ENCODE data around the gene CAMK4. TPM values are rescaled to one million over a fixed set of nuclear protein-coding genes. Genes with fewer than 3 reads are reported as not detected.

Gene CAMK4
- total and polyA plus RNA-seq, 4 donors: 0.27 to 1.4 (median 1.2) TPM

- no peak for DNase-seq (ENCODE audit: low spot score)
- Histone ChIP-seq H3K9ac (ENCODE audit: low read depth in 1 of 2, low read length in 2 of 2) (no peak overlapping the region), H3K4me1 (ENCODE audit: control insufficient read depth in 4 of 4, insufficient read depth in 4 of 4, low read length in 3 of 4) (no peaks in the 10 kb centered on the region), H3K27me3 (ENCODE audit: control insufficient read depth in 4 of 4, insufficient read depth in 4 of 4, low read length in 3 of 4) (peaks cover 0 to 2% (median 0%) of the 10 kb centered on the region in 4 donors), H3K27ac (ENCODE audit: low read depth in 1 of 2, low read length in 2 of 2) (no peak overlapping the region), H3K36me3 (ENCODE audit: control insufficient read depth in 4 of 4, insufficient read depth in 3 of 4, low read depth in 1 of 4, low read length in 3 of 4) (no peaks in the 10 kb centered on the region), H3K4me3 (ENCODE audit: low read depth in 1 of 3, low read length in 3 of 3) (no peak overlapping the region), H3K9me3 (ENCODE audit: control insufficient read depth in 4 of 4, low read length in 3 of 4) (no peaks in the 10 kb centered on the region)
- 84% methylated on average over 2 of the region's 2 CpGs for WGBS
- TF ChIP-seq FOXA1 (IDR thresholded peaks at IDR 0.05): no peak
- no peak for TF ChIP-seq FOXA2 (IDR thresholded peaks at IDR 0.05)
- TF ChIP-seq ZBTB33 (IDR thresholded peaks at IDR 0.05): no peak
- TF ChIP-seq CTCF (IDR thresholded peaks at IDR 0.05; ENCODE audit: low read depth, low read length, missing input control): no peak
- TF ChIP-seq GABPA (IDR thresholded peaks at IDR 0.05 in 1 of 2, conservative IDR thresholded peaks at IDR 0.05 in 1 of 2): no peak
- TF ChIP-seq JUND (IDR thresholded peaks at IDR 0.05): no peak
- TF ChIP-seq NR2F2 (IDR thresholded peaks at IDR 0.05): no peak
- no peak for TF ChIP-seq MAX (IDR thresholded peaks at IDR 0.05)
- no peak for TF ChIP-seq SP1 (IDR thresholded peaks at IDR 0.05)
- no peak for TF ChIP-seq YY1 (IDR thresholded peaks at IDR 0.05)
- no peak for TF ChIP-seq RXRA (IDR thresholded peaks at IDR 0.05)
- no peak for TF ChIP-seq HNF4A (conservative IDR thresholded peaks at IDR 0.05)
Observed at GRCh38 chr5:111277061-111277460, 52.9 kb downstream of the CAMK4 start.

GRCh38 chr5:111278858-111279504 is 54.8 kb downstream of the CAMK4 start:
- 33% methylated on average over 12 of the region's 12 CpGs for WGBS
- Histone ChIP-seq H3K36me3 (ENCODE audit: control insufficient read depth in 4 of 4, insufficient read depth in 3 of 4, low read depth in 1 of 4, low read length in 3 of 4) (no peaks in the 10 kb centered on the region), H3K9ac (ENCODE audit: low read depth in 1 of 2, low read length in 2 of 2) (no peak overlapping the region), H3K27me3 (ENCODE audit: control insufficient read depth in 4 of 4, insufficient read depth in 4 of 4, low read length in 3 of 4) (peaks cover 0 to 2% (median 0%) of the 10 kb centered on the region in 4 donors), H3K4me3 (ENCODE audit: low read depth in 1 of 3, low read length in 3 of 3) (no peak overlapping the region), H3K27ac (ENCODE audit: low read depth in 1 of 2, low read length in 2 of 2) (no peak overlapping the region), H3K4me1 (ENCODE audit: control insufficient read depth in 4 of 4, insufficient read depth in 4 of 4, low read length in 3 of 4) (no peaks in the 10 kb centered on the region), H3K9me3 (ENCODE audit: control insufficient read depth in 4 of 4, low read length in 3 of 4) (no peaks in the 10 kb centered on the region)
- peak; percentile 64 for DNase-seq (ENCODE audit: low spot score)
- TF ChIP-seq NR2F2 (IDR thresholded peaks at IDR 0.05) (no peak), FOXA2 (IDR thresholded peaks at IDR 0.05) (no peak), HNF4A (conservative IDR thresholded peaks at IDR 0.05) (no peak), FOXA1 (IDR thresholded peaks at IDR 0.05) (no peak), CTCF (IDR thresholded peaks at IDR 0.05; ENCODE audit: low read depth, low read length, missing input control) (peak; percentile 70), RAD21 (IDR thresholded peaks at IDR 0.05) (peak; percentile 76 to 86), HNF4G (IDR thresholded peaks at IDR 0.05) (no peak), ZBTB33 (IDR thresholded peaks at IDR 0.05) (no peak)
